Spleen (tissue), 11 donors: ENCODE data around the gene ST3GAL3. TPM values are rescaled to one million over a fixed set of nuclear protein-coding genes. Genes with fewer than 3 reads are reported as not detected.

ENCODE experiments used
- DNase-seq: peaks from one replicate; pipeline ENCODE4 v3.0.0-alpha.2; 2020
- H3K27ac ChIP-seq, 8 donors: fragments of 200-600 bp; sonication (generic) in 7 of 8; 1 replicate in 4 of 8; 2 replicates in 4 of 8; pipeline versions ENCODE4 v1.5.0 to v1.8.0; 2016 to 2021; ENCODE audit warnings: inconsistent platforms in 4 of 8, mild to moderate bottlenecking in 4 of 8, moderate library complexity in 1 of 8
- H3K27me3 ChIP-seq, 7 donors: fragments of 200-600 bp; sonication (generic) in 6 of 7; replicated peaks in 1 of 7; 1 replicate in 4 of 7; 2 replicates in 3 of 7; pipeline versions ENCODE4 v1.5.0 to v1.8.0; 2016 to 2021; ENCODE audit warnings: inconsistent platforms in 3 of 7, mild to moderate bottlenecking in 1 of 7
- H3K36me3 ChIP-seq, 6 donors: fragments of 200-600 bp; sonication (generic) in 5 of 6; 1 replicate in 4 of 6; 2 replicates in 2 of 6; pipeline versions ENCODE4 v1.5.0 to v1.8.0; 2016 to 2021; ENCODE audit warnings: inconsistent platforms in 2 of 6
- H3K4me1 ChIP-seq, 6 donors: fragments of 200-600 bp; sonication (generic) in 5 of 6; 1 replicate in 3 of 6; 2 replicates in 3 of 6; pipeline versions ENCODE4 v1.5.0 to v1.8.0; 2016 to 2021; ENCODE audit warnings: inconsistent platforms in 3 of 6
- H3K4me3 ChIP-seq, 8 donors: fragments of 200-600 bp; sonication (generic) in 7 of 8; 1 replicate in 4 of 8; 2 replicates in 4 of 8; pipeline versions ENCODE4 v1.5.0 to v1.8.0; 2016 to 2021; ENCODE audit warnings: inconsistent platforms in 4 of 8, mild to moderate bottlenecking in 4 of 8, moderate library complexity in 2 of 8
- H3K9me3 ChIP-seq, 8 donors: fragments of 200-600 bp; sonication (generic) in 7 of 8; 1 replicate in 4 of 8; 2 replicates in 4 of 8; pipeline versions ENCODE4 v1.5.0 to v1.8.0; 2016 to 2021; ENCODE audit warnings: inconsistent platforms in 4 of 8
- POLR2A ChIP-seq, 3 donors: fragments of 450-650 bp; IDR thresholded peaks; one replicate each; pipeline ENCODE4 v1.5.1; 2017; ENCODE audit warnings: antibody characterized with exemption in 3 of 3, mild to moderate bottlenecking in 1 of 3
- POLR2AphosphoS5 ChIP-seq, 3 donors: sonication (generic); formaldehyde crosslinking; IDR thresholded peaks; one replicate each; pipeline ENCODE4 v1.5.1; 2017; ENCODE audit warnings: antibody characterized with exemption in 3 of 3
- WGBS, 5 donors: extraction: QIAGEN DNeasy Blood & Tissue Kit in 3 of 5; methylation state at CpG; one replicate each; pipeline versions ENCODE4 v1.1.5 to v1.1.7; 2013 to 2018; 5-methylcytosine and 5-hydroxymethylcytosine counted together
- intact Hi-C: fragments of 100-400 bp; cut with DNase I; formaldehyde crosslinking; loops from one replicate; pipeline ENCODE4 v1.15.0; 2023; ENCODE audit warnings: low total_unique reads
- polyA plus RNA-seq, 3 donors: library from polyadenylated mRNA; stranded (reverse); fragments of 200-250 nt; gene quantifications; one replicate each; pipeline ENCODE4 v1.2.1, GENCODE V29; 2013
- total RNA-seq, 7 donors: library from RNA; depleted of rRNA in 3 of 7; stranded (reverse); fragments of >200 nt in 3 of 7; fragmentation: NEBNext Ultra II Directional in 4 of 7; extraction: Animal tissue kit (Norgen Biotek cat#: 25700) in 4 of 7; gene quantifications; one replicate each; pipeline versions ENCODE4 v1.1.0 to v1.2.1, GENCODE V29; 2016 to 2021
- TF ChIP-seq, protein P1 (sequence below), 11 experiments: fragments of 200-600 bp in 7 of 11; fragments of 450-650 bp in 4 of 11; sonication (generic) in 4 of 11; IDR thresholded peaks in 8 of 11; conservative IDR thresholded peaks in 3 of 11; 1 replicate in 7 of 11; 2 replicates in 4 of 11; pipeline versions ENCODE4 v1.4.0 to v1.8.0; 2016 to 2021; ENCODE audit warnings: antibody characterized with exemption in 11 of 11, inconsistent platforms in 4 of 11, mild to moderate bottlenecking in 1 of 11
- donor health status: healthy with polysubstance abuse.
- donor health status: DM: no; HTN: no; CAD: no; lungs with moderate emphysema.
- donor health status: DM: no; HTN: no; CAD: no.
- donor health status: Bipolar disorder and iron deficiency.
- donor health status: healthy.
- donor health status: DM: no; HTN: no; CAD: no.
- donor health status: DM: yes; HTN: yes; CAD: no.

Gene ST3GAL3
- total and polyA plus RNA-seq, 10 donors, result 6.4 to 34.3 (median 21.0) TPM

GRCh38 chr1:43970911-43971310 lies 263.6 kb downstream of the ST3GAL3 start:
- WGBS, 5 donors, result 83 to 93% (median 88%) methylated on average over 9 of the region's 9 CpGs
- DNase-seq, result no peak
- intact Hi-C loops, result no loop called here
- H3K4me1 ChIP-seq, result peaks cover 21 to 49% (median 35%) of the 10 kb centered on the region in 6 donors
- no peaks in the 10 kb centered on the region for H3K9me3 ChIP-seq
- no peaks in the 10 kb centered on the region for H3K27me3 ChIP-seq
- peaks cover 0 to 47% (median 12%) of the 10 kb centered on the region in 6 donors for H3K36me3 ChIP-seq
- H3K27ac ChIP-seq, result no peak overlapping the region
- TF ChIP-seq POLR2AphosphoS5 (IDR thresholded peaks at IDR 0.05) (no peak), POLR2A (IDR thresholded peaks at IDR 0.05) (no peak)
- TF ChIP-seq, protein P1, sequence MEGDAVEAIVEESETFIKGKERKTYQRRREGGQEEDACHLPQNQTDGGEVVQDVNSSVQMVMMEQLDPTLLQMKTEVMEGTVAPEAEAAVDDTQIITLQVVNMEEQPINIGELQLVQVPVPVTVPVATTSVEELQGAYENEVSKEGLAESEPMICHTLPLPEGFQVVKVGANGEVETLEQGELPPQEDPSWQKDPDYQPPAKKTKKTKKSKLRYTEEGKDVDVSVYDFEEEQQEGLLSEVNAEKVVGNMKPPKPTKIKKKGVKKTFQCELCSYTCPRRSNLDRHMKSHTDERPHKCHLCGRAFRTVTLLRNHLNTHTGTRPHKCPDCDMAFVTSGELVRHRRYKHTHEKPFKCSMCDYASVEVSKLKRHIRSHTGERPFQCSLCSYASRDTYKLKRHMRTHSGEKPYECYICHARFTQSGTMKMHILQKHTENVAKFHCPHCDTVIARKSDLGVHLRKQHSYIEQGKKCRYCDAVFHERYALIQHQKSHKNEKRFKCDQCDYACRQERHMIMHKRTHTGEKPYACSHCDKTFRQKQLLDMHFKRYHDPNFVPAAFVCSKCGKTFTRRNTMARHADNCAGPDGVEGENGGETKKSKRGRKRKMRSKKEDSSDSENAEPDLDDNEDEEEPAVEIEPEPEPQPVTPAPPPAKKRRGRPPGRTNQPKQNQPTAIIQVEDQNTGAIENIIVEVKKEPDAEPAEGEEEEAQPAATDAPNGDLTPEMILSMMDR (IDR thresholded peaks at IDR 0.05 in 8 of 11, conservative IDR thresholded peaks at IDR 0.05 in 3 of 11), result no peak
- H3K4me3 ChIP-seq, result peak overlapping the region in 7 of 8 donors; percentile 78 to 97 (median 95)

DNA sequence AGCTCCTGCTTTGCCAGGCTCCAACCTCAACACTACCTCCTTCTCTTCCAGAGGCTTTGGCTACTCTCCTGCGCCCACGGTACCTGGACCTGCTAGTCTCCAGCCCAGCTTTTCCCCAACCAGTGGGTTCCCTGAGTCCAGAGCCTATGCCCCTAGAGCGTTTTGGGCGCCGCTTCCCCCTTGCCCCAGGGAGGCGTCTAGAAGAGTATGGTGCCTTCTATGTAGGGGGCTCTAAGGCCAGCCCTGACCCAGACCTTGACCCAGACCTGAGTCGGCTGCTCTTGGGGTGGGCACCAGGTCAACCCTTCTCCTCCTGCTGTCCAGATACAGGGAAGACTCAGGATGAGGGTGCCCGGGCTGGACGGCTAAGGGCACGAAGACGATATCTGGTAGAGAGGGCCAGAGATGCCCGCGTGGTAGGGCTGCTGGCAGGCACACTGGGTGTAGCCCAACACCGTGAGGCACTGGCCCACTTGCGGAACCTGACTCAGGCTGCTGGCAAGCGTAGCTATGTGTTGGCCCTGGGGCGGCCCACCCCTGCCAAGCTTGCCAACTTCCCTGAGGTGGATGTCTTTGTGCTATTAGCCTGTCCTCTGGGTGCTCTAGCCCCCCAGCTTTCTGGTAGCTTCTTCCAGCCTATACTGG lies 264.1 kb downstream of the ST3GAL3 start:
- TF ChIP-seq POLR2AphosphoS5 (IDR thresholded peaks at IDR 0.05), result no peak
- no peak for TF ChIP-seq POLR2A (IDR thresholded peaks at IDR 0.05)
- TF ChIP-seq, protein P1 (IDR thresholded peaks at IDR 0.05 in 8 of 11, conservative IDR thresholded peaks at IDR 0.05 in 3 of 11), result no peak
- 95 to 97% (median 95%) methylated on average over 12 to 17 of the region's 17 CpGs for WGBS, 5 donors
- H3K27me3 ChIP-seq, result no peaks in the 10 kb centered on the region
- DNase-seq, result peak; percentile 83
- peaks cover 26 to 54% (median 40%) of the 10 kb centered on the region in 6 donors for H3K4me1 ChIP-seq
- H3K36me3 ChIP-seq, result peaks cover 0 to 47% (median 15%) of the 10 kb centered on the region in 6 donors
- H3K9me3 ChIP-seq, result no peaks in the 10 kb centered on the region
- intact Hi-C loops, result no loop called here
- H3K27ac ChIP-seq, result no peak overlapping the region
- peak overlapping the region in 1 of 8 donors; percentile 97 for H3K4me3 ChIP-seq

- intact Hi-C loops, result no loop called here
- no peaks in the 10 kb centered on the region for H3K27me3 ChIP-seq
- H3K9me3 ChIP-seq, result no peaks in the 10 kb centered on the region
- H3K4me3 ChIP-seq, result peak overlapping the region; percentile 77 to 95 (median 88)
- peak overlapping the region; percentile 91 to 100 (median 97) for H3K27ac ChIP-seq
- 36 to 41% (median 38%) methylated on average over 9 of the region's 9 CpGs for WGBS, 5 donors
- no peak for DNase-seq
- TF ChIP-seq, protein P1 (IDR thresholded peaks at IDR 0.05 in 8 of 11, conservative IDR thresholded peaks at IDR 0.05 in 3 of 11), result no peak
- TF ChIP-seq POLR2AphosphoS5 (IDR thresholded peaks at IDR 0.05) (no peak), POLR2A (IDR thresholded peaks at IDR 0.05) (no peak)
- H3K36me3 ChIP-seq, result peaks cover 0 to 53% (median 28%) of the 10 kb centered on the region in 6 donors
- H3K4me1 ChIP-seq, result peaks cover 41 to 79% (median 64%) of the 10 kb centered on the region in 6 donors
These were observed 266.7 kb downstream of the ST3GAL3 start for GRCh38 chr1:43973981-43974442.
